Mammary epithelial cell (primary cell): Measurements from ENCODE around the gene OGDH.

Experiments
- CTCF ChIP-seq, 2 donors: IDR thresholded peaks in 1 of 2; conservative IDR thresholded peaks in 1 of 2; 2 replicates each; pipeline ENCODE4 v1.5.1; 2011 to 2012; ENCODE audit warnings: inconsistent platforms in 2 of 2, low read length in 2 of 2, mild to moderate bottlenecking in 2 of 2, control low read depth in 1 of 2, low read depth in 1 of 2; ENCODE audit not compliant: insufficient read depth in 1 of 2; ENCODE audit errors: extremely low read depth in 1 of 2
- EZH2 ChIP-seq: IDR thresholded peaks from 2 replicates; pipeline ENCODE4 v1.6.1; 2012; ENCODE audit warnings: low read length, inconsistent platforms, borderline replicate concordance

- TF ChIP-seq CTCF (conservative IDR thresholded peaks at IDR 0.05 in 1 of 2, IDR thresholded peaks at IDR 0.05 in 1 of 2; ENCODE audit: extremely low read depth in 1 of 2, insufficient read depth in 1 of 2, low read depth in 1 of 2, low read length in 2 of 2) (no peak), EZH2 (no peak)
Observed at GRCh38 chr7:44615149-44615611, 8.8 kb downstream of the OGDH start.
